A549 (cell line): ENCODE results near the gene ZDHHC1. TPM values are rescaled to one million over a fixed set of nuclear protein-coding genes. Genes with fewer than 3 reads are reported as not detected.
A peak's percentile ranks its signal among the peaks of the same experiment; 100 is the strongest.

Experiments
- ATAC-seq, 2 experiments: fragments of 200-7000 bp in 1 of 2; fragments of >200 bp in 1 of 2; cut with Nextera tagmentation in 1 of 2; cut with Tn5 transposase in 1 of 2; 3 replicates each; pipeline versions ENCODE4 v1.8.0 to v1.9.1; 2018 to 2020; ENCODE audit warnings: mild to moderate bottlenecking in 1 of 2, moderate library complexity in 1 of 2
- CTCF ChIA-PET: fragments of 300-600 bp; sonication (Branson Sonifier 250); formaldehyde crosslinking; extraction: SDS; loops from one replicate; lab custom pipeline; 2021; ENCODE audit warnings: antibody characterized with exemption, inconsistent platforms; lab: Yijun Ruan, JAX
- POLR2A ChIA-PET: fragments of 350-600 bp; formaldehyde crosslinking; extraction: SDS; loops from one replicate; lab custom pipeline; 2021; ENCODE audit warnings: antibody characterized with exemption, inconsistent platforms; lab: Yijun Ruan, JAX
- DNase-seq, 2 experiments: peaks; one replicate each; pipeline versions ENCODE4 v3.0.0 to v3.0.0-alpha.2; 2011 to 2016; ENCODE audit warnings: low read depth in 1 of 2, low spot score in 1 of 2
- FAIRE-seq: peaks from 2 replicates; lab custom pipeline; 2011; peaks lifted over from hg19 to GRCh38; lab: Jason Lieb, UNC
- H3K27ac ChIP-seq, 2 experiments: fragments of >200 bp; sonication (Bioruptor Twin); formaldehyde crosslinking; 3 replicates each; pipeline ENCODE4 v1.5.1; 2016 to 2017
- H3K4me1 ChIP-seq: fragments of >200 bp; sonication (Bioruptor Twin); formaldehyde crosslinking; 3 replicates; pipeline ENCODE4 v1.6.1; 2016
- H3K4me2 ChIP-seq: fragments of >200 bp; sonication (Bioruptor Twin); formaldehyde crosslinking; 3 replicates; pipeline ENCODE4 v1.6.1; 2016
- H3K4me3 ChIP-seq: fragments of >200 bp; sonication (Bioruptor Twin); formaldehyde crosslinking; 3 replicates; pipeline ENCODE4 v1.5.1; 2016
- H3K9me3 ChIP-seq: fragments of >200 bp; sonication (Bioruptor Twin); formaldehyde crosslinking; 3 replicates; pipeline ENCODE4 v1.6.1; 2016
- CHD4 ChIP-seq: fragments of 200-600 bp; sonication (generic); IDR thresholded peaks from 2 replicates; pipeline ENCODE4 v1.6.1; 2016; ENCODE audit warnings: antibody characterized with exemption, mild to moderate bottlenecking, borderline replicate concordance
- ELK1 ChIP-seq: fragments of 150-350 bp; IDR thresholded peaks from 2 replicates; pipeline ENCODE4 v1.6.1; 2014; ENCODE audit warnings: low read depth, mild to moderate bottlenecking, low read length
- HDAC2 ChIP-seq: fragments of 200-600 bp; sonication (generic); IDR thresholded peaks from 2 replicates; pipeline ENCODE4 v1.6.1; 2016
- HMGXB4 ChIP-seq: fragments of 250-450 bp; sonication (Bioruptor Pico); IDR thresholded peaks from 2 replicates; pipeline ENCODE4 v1.5.0; 2021; ENCODE audit warnings: mild to moderate bottlenecking, moderate library complexity, borderline replicate concordance
- HOXB13 ChIP-seq: fragments of 250-450 bp; sonication (Bioruptor Pico); IDR thresholded peaks from 2 replicates; pipeline ENCODE4 v1.5.0; 2020; ENCODE audit warnings: low read depth, mild to moderate bottlenecking, moderate library complexity
- JUN ChIP-seq, 2 experiments: fragments of >200 bp; sonication (Bioruptor Twin); formaldehyde crosslinking; IDR thresholded peaks; 2 replicates in 1 of 2; 3 replicates in 1 of 2; pipeline ENCODE4 v1.6.1; 2016 to 2017
- KDM1A ChIP-seq: fragments of 200-600 bp; sonication (generic); IDR thresholded peaks from 2 replicates; pipeline ENCODE4 v1.6.1; 2016; ENCODE audit warnings: low read depth, mild to moderate bottlenecking
- KDM5A ChIP-seq: fragments of 200-600 bp; sonication (generic); IDR thresholded peaks from 2 replicates; pipeline ENCODE4 v1.6.1; 2016; ENCODE audit warnings: antibody characterized with exemption, mild to moderate bottlenecking
- MAFK ChIP-seq: fragments of 450-650 bp; IDR thresholded peaks from 2 replicates; pipeline ENCODE4 v1.6.1; 2014; ENCODE audit not compliant: partially characterized antibody
- MYC ChIP-seq: IDR thresholded peaks from 2 replicates; pipeline ENCODE4 v1.6.1; 2012; ENCODE audit warnings: mild to moderate bottlenecking, inconsistent platforms, low read length, improper control_type of control experiment, borderline replicate concordance
- NR3C1 ChIP-seq: fragments of >200 bp; sonication (Bioruptor Twin); formaldehyde crosslinking; IDR thresholded peaks from 3 replicates; pipeline ENCODE4 v1.6.1; 2017
- PBX3 ChIP-seq: IDR thresholded peaks from 2 replicates; pipeline ENCODE4 v1.6.1; 2012
- POLR2A ChIP-seq: IDR thresholded peaks from 2 replicates; pipeline ENCODE4 v1.6.1; 2012; ENCODE audit warnings: mild to moderate bottlenecking, low read length
- RARB ChIP-seq: fragments of 250-450 bp; sonication (Bioruptor Pico); IDR thresholded peaks from 2 replicates; pipeline ENCODE4 v1.8.0; 2021; ENCODE audit warnings: mild to moderate bottlenecking, moderate library complexity
- RCOR1 ChIP-seq: fragments of 150-350 bp; IDR thresholded peaks from 2 replicates; pipeline ENCODE4 v1.6.1; 2014; ENCODE audit warnings: antibody characterized with exemption, low read length, low read depth
- REST ChIP-seq: fragments of 200-600 bp; sonication (generic); IDR thresholded peaks from 2 replicates; pipeline ENCODE4 v1.6.1; 2016; ENCODE audit warnings: antibody characterized with exemption, mild to moderate bottlenecking, moderate library complexity
- RFX5 ChIP-seq: fragments of 450-650 bp; IDR thresholded peaks from 2 replicates; pipeline ENCODE4 v1.7.1; 2014; ENCODE audit warnings: antibody characterized with exemption, mild to moderate bottlenecking, moderate library complexity
- RNF2 ChIP-seq: fragments of 200-600 bp; sonication (generic); IDR thresholded peaks from 2 replicates; pipeline ENCODE4 v1.6.1; 2016; ENCODE audit warnings: low read depth, mild to moderate bottlenecking, antibody characterized with exemption, moderate library complexity, borderline replicate concordance
- TFCP2L1 ChIP-seq: fragments of 250-450 bp; sonication (Bioruptor Pico); IDR thresholded peaks from 2 replicates; pipeline ENCODE4 v1.5.0; 2021; ENCODE audit warnings: mild to moderate bottlenecking
- TP53 ChIP-seq: fragments of 250-450 bp; sonication (Bioruptor Pico); IDR thresholded peaks from 2 replicates; pipeline ENCODE4 v1.5.0; 2021; ENCODE audit warnings: mild to moderate bottlenecking, moderate library complexity
- ZC3H11A ChIP-seq: fragments of 450-650 bp; IDR thresholded peaks from 2 replicates; pipeline ENCODE4 v1.6.1; 2014; ENCODE audit warnings: antibody characterized with exemption, mild to moderate bottlenecking
- ZFP36 ChIP-seq: fragments of 450-650 bp; IDR thresholded peaks from 2 replicates; pipeline ENCODE4 v1.6.1; 2014; ENCODE audit warnings: borderline replicate concordance; ENCODE audit not compliant: partially characterized antibody
- WGBS: methylation state at CpG from one replicate; pipeline ENCODE4 v1.1.6; 2017; ENCODE audit errors: missing lambda C conversion rate; 5-methylcytosine and 5-hydroxymethylcytosine counted together
- polyA plus RNA-seq, 4 experiments: library from polyadenylated mRNA; depleted of rRNA in 3 of 4; stranded (reverse); fragments of >200 nt; fragmentation: RNase III in 1 of 4; extraction: RNeasy Plus Mini Kit Qiagen cat#74134 plus additional on column Dnase treatment in 1 of 4; gene quantifications; 2 replicates in 3 of 4; 3 replicates in 1 of 4; pipeline ENCODE4 v1.2.3, GENCODE V29; 2011 to 2017
- TF ChIP-seq, protein P1 (sequence below): fragments of 450-650 bp; IDR thresholded peaks from 2 replicates; pipeline ENCODE4 v1.6.1; 2014; ENCODE audit warnings: antibody characterized with exemption

ZDHHC1 gene
- polyA plus RNA-seq, 2 of the 4 experiments (the other 2 are of a cell fraction), result 3.5 to 5.9 TPM

DNA sequence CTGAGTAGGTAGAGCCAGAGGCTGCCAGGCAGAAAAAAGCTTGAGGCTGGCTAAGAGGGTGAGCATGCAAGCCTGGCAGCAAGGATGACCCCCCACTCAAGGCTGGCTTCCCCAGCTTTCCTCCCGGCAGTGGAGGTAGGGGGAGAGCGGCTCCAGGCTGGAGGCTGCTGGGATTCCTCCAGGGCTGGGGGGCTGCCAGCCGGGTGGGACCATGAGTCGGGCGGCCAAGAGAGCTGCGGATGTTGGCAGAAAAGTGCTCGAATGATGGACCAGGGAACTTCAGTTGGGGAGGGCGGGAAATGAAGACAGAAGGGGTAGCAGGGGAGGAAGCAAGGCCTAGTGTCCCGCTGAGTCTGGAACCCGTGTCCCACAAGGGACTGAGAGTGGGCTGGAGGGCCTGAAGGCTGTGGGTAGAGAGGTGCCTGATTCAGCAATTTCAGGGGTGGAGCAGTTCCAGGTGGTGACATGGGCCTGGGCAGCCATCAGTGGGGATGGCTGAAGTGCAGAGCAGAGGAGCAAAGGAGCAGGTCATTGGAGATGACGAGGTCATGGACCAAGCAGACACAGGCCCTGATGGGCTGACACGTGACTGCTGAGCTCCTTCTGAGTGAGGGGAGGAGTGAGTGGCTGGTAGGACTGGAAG is 34.9 kb upstream of the ZDHHC1 start:
- ATAC-seq (no peak), FAIRE-seq (no peak), DNase-seq (no peak)
- no peaks in the 10 kb centered on the region for H3K9me3 ChIP-seq
- H3K4me1 ChIP-seq, result peaks cover 13% of the 10 kb centered on the region
- H3K4me2 ChIP-seq, result no peak overlapping the region
- ChIA-PET CTCF (interaction anchor here (0.6 to 17.9 kb wide), 13 partner anchors 11 to 365 kb away, joined by 3 to 207 read pairs (median 4); partner anchors contain the start of genes KCTD19 and LRRC36), POLR2A (interaction anchor here (0.6 kb wide), 1 partner anchor 19 kb away, joined by 4 read pairs; no protein-coding TSS in a partner anchor)
- H3K27ac ChIP-seq, result peak overlapping the region; percentile 18 to 42; a peak in 3 of 6 replicates
- TF ChIP-seq MAFK, result peak; percentile 10
- TF ChIP-seq, protein P1, sequence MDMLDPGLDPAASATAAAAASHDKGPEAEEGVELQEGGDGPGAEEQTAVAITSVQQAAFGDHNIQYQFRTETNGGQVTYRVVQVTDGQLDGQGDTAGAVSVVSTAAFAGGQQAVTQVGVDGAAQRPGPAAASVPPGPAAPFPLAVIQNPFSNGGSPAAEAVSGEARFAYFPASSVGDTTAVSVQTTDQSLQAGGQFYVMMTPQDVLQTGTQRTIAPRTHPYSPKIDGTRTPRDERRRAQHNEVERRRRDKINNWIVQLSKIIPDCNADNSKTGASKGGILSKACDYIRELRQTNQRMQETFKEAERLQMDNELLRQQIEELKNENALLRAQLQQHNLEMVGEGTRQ, result no peak
- WGBS, result 92% methylated on average over 12 of the region's 12 CpGs
- no peak overlapping the region for H3K4me3 ChIP-seq

GRCh38 chr16:67449739-67450138 is 33.5 kb upstream of the ZDHHC1 start:
- ChIA-PET CTCF (interaction anchor here (1.0 to 17.9 kb wide), 5 partner anchors 16 to 189 kb away, joined by 3 to 207 read pairs (median 4); partner anchors contain the start of genes KCTD19 and LRRC36), POLR2A (no interaction called here)
- no peak for FAIRE-seq
- Histone ChIP-seq H3K4me2 (no peak overlapping the region), H3K4me3 (no peak overlapping the region)
- TF ChIP-seq TP53 (CRISPR knock-in tag) (no peak), ZFP36 (no peak), MYC (no peak), HDAC2 (no peak), POLR2A (no peak), RCOR1 (no peak), KDM5A (no peak), RNF2 (no peak), ELK1 (no peak), HOXB13 (CRISPR knock-in tag) (no peak)
- TF ChIP-seq, all 56 proteins: peak for 0
- H3K9me3 ChIP-seq, result no peaks in the 10 kb centered on the region
- DNase-seq (no peak), ATAC-seq (no peak)
- no peak overlapping the region for H3K27ac ChIP-seq
- peaks cover 20% of the 10 kb centered on the region for H3K4me1 ChIP-seq
- 92% methylated on average over 3 of the region's 3 CpGs for WGBS

DNA sequence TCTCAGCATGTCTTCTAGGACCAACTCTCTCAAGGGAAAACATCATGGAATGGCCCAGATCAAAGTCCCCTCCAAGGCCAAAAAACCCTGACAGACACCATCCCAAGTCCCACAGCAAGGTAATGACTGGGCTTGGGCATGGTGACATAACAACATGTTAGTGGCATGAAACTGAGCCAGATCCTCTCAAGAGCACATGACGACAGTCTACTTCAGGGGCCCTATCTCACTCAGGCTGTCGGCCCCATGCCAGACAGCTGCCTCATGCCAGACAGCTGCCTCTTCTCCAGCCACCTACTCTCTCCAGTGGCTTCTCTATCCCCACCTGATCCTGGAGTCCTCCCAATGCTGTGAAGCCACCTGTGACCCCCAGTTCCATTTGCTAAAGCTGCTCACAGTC is 33.1 kb upstream of the ZDHHC1 start:
- no peak overlapping the region for H3K4me2 ChIP-seq
- no peaks in the 10 kb centered on the region for H3K9me3 ChIP-seq
- no peak overlapping the region for H3K4me3 ChIP-seq
- ATAC-seq (no peak), FAIRE-seq (no peak), DNase-seq (no peak)
- peaks cover 20% of the 10 kb centered on the region for H3K4me1 ChIP-seq
- 89% methylated on average over 2 of the region's 2 CpGs for WGBS
- ChIA-PET CTCF (interaction anchor here (1.0 to 17.9 kb wide), 4 partner anchors 16 to 189 kb away, joined by 3 to 207 read pairs (median 20); no protein-coding TSS in a partner anchor), POLR2A (no interaction called here)
- no peak overlapping the region for H3K27ac ChIP-seq
- TF ChIP-seq KDM1A (no peak), ELK1 (no peak), PBX3 (no peak), ZC3H11A (no peak), REST (no peak), NR3C1 (no peak), CHD4 (no peak), TFCP2L1 (CRISPR knock-in tag) (no peak), RARB (no peak), RFX5 (no peak), MYC (no peak), HMGXB4 (CRISPR knock-in tag) (no peak), JUN (IDR thresholded peaks at IDR 0.05) (no peak)
